ENCODE data around the gene TEKT5. TPM values are rescaled to one million over a fixed set of nuclear protein-coding genes. Genes with fewer than 3 reads are reported as not detected.

Gene TEKT5
- total RNA-seq, 1 donor from 2014 or later: 0.29 TPM

DNA sequence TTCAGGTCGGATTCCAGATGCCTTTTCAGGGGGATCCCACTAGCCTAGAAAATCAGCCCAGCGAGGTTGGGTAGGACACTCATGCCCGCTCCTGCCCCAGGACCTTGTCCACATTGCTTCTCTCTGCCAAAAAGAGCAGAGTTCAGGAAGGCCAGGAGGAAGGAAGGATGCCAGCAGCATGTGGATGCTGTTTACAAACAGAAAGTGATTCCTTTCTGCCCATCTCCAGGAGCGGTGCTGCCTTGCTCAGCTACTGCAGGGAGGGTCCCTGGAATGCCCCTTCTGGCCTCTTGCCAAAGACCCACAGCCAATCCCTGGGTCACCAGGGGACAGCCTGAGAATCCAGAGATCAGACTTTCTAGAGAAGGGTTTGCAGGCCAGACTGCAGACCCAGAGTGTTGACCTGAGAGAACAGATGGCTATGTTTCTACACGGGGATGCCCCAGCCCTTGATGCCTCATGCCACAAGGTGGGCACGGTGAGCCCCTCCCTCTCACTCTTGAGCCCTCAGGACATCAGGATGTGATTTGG, 82.0 kb downstream of the TEKT5 start:
- no peaks in the 10 kb centered on the region for H3K36me3 Mint-ChIP-seq (ENCODE audit: insufficient read depth)
- H3K4me3 Mint-ChIP-seq (ENCODE audit: low read depth): no peak overlapping the region

DNA sequence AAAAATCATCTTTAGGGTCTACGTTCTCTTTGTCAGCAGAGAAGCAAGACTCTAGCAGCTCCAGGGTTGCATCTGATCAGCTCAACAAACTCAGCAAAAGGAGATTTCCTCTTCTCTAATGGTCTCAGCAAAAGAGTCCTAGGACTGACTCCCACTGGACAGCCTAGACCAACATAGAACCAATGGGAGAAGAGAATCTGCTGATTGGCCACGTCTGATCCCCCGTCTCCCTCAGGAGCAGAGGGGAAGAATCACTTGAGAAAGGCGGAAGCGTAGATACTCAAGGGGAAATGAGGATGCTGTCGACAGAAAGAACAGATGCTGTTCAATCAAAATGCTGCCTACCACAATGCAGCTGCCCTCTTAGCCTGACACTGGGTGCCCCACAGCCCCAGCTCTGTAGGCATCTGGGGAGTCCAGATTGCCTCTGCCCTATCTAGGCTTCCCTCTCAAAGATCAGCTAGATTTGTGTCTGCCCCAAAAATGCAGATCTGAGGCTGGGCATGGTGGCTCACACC, 82.8 kb downstream of the TEKT5 start:
- Mint-ChIP-seq H3K4me1 (ENCODE audit: low read depth) (no peaks in the 10 kb centered on the region), H3K9me3 (ENCODE audit: low read depth) (no peaks in the 10 kb centered on the region), H3K36me3 (ENCODE audit: insufficient read depth) (no peaks in the 10 kb centered on the region), H3K27me3 (peaks cover 7% of the 10 kb centered on the region), H3K27ac (no peak overlapping the region), H3K4me3 (ENCODE audit: low read depth) (no peak overlapping the region)
- DNase-seq (ENCODE audit: low spot score, unreplicated experiment): no peak
- TF ChIP-seq, protein P1, sequence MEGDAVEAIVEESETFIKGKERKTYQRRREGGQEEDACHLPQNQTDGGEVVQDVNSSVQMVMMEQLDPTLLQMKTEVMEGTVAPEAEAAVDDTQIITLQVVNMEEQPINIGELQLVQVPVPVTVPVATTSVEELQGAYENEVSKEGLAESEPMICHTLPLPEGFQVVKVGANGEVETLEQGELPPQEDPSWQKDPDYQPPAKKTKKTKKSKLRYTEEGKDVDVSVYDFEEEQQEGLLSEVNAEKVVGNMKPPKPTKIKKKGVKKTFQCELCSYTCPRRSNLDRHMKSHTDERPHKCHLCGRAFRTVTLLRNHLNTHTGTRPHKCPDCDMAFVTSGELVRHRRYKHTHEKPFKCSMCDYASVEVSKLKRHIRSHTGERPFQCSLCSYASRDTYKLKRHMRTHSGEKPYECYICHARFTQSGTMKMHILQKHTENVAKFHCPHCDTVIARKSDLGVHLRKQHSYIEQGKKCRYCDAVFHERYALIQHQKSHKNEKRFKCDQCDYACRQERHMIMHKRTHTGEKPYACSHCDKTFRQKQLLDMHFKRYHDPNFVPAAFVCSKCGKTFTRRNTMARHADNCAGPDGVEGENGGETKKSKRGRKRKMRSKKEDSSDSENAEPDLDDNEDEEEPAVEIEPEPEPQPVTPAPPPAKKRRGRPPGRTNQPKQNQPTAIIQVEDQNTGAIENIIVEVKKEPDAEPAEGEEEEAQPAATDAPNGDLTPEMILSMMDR (IDR thresholded peaks at IDR 0.05; ENCODE audit: unreplicated experiment): no peak

More for the DNA sequence above, 82.0 kb downstream of the TEKT5 start:
- Mint-ChIP-seq H3K4me1 (ENCODE audit: low read depth) (peaks cover 6% of the 10 kb centered on the region), H3K27me3 (peaks cover 9% of the 10 kb centered on the region), H3K27ac (no peak overlapping the region), H3K9me3 (ENCODE audit: low read depth) (no peaks in the 10 kb centered on the region)
- TF ChIP-seq, protein P1 (IDR thresholded peaks at IDR 0.05; ENCODE audit: unreplicated experiment): no peak
- no peak for DNase-seq (ENCODE audit: low spot score, unreplicated experiment)

DNA sequence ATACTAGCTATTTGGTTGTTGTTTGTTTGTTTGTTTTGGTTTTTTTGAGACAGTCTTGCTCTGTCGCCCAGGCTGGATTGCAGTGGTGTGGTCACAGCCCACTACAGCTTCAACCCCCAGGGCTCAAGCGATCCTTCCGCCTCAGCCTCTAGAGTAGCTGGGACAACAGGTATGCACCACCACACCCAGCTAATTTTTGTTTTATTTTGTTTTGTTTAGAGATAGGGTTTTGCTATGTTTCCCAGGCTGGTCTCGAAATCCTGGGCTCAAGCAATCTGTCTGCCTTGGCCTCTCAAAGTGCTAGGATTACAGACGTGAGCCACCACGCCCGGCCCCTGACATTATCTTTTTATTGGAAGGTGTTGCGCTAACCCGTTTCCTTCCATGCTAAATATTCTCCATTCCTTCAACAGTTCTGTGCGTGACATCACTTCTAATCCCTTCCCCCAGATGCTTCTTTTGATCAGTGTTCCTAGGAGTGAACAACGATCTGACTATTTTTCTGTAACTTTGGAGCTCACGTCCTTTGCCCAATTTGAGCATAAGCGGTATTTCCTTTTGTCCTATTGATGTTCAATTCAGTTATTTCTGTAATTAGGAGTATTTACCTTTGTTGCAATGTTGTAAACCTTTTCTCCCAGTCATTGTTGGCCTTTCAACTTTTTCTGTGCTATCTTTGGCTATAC, 84.1 kb downstream of the TEKT5 start:
- Mint-ChIP-seq H3K27ac (no peak overlapping the region), H3K27me3 (peaks cover 9% of the 10 kb centered on the region), H3K4me3 (ENCODE audit: low read depth) (no peak overlapping the region), H3K36me3 (ENCODE audit: insufficient read depth) (no peaks in the 10 kb centered on the region), H3K9me3 (ENCODE audit: low read depth) (no peaks in the 10 kb centered on the region), H3K4me1 (ENCODE audit: low read depth) (no peaks in the 10 kb centered on the region)
- TF ChIP-seq, protein P1 (IDR thresholded peaks at IDR 0.05; ENCODE audit: unreplicated experiment): no peak
- no peak for DNase-seq (ENCODE audit: low spot score, unreplicated experiment)

DNA sequence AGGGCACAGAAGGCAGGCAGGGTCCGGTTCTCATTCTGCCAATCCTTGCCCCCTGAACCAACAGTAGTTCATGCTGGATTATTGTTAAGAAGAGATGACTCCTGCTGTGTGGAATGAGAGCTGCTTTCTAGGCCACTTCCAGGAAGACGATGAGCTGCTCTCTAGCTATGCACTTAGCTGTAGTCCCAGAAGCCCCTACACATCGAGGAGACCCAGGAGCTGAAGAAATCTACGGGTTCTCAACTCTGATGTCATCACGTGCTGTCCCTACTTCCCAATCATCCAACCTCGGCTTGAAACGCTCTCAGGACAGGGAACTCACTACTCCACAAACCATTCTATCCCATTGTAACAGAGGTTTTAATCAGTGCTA, 85.3 kb downstream of the TEKT5 start:
- Mint-ChIP-seq H3K36me3 (ENCODE audit: insufficient read depth) (no peaks in the 10 kb centered on the region), H3K4me1 (ENCODE audit: low read depth) (no peaks in the 10 kb centered on the region), H3K4me3 (ENCODE audit: low read depth) (no peak overlapping the region), H3K27ac (no peak overlapping the region), H3K27me3 (peaks cover 9% of the 10 kb centered on the region), H3K9me3 (ENCODE audit: low read depth) (no peaks in the 10 kb centered on the region)
- TF ChIP-seq, protein P1 (IDR thresholded peaks at IDR 0.05; ENCODE audit: unreplicated experiment): no peak
- DNase-seq (ENCODE audit: low spot score, unreplicated experiment): no peak

DNA sequence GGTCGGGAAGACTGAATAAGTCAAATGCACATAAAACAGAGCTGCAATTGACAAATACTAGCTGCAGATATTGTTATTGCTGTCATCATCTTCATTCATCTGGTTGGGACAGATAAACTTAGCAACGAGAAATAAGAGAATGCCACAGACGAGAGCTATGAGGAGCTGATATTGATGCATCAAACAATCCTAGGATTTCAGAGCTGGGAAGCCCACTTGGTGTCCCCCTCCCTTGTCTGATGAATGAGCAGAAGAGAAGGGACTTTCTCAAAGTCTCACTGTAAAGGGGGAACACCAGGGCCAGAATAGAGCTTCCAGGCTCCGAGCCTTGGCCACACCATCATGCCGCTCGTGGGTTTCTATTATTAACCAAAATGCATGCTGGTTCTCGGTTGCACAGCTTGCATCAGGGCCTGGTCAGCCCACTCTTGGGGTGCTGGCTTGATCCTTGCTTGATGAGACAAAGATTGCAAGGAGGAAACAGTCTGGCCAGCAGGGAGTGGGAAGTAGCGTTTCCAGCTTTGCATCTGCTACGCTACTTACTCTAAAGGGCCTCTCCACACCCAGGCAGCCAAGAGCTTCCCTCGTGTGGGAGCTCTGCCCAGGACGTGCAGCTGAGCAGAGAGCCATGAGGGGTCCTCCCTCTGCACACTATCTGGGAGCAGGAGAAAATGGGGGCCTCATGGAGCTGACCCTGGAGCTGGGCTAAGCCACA, 85.9 kb downstream of the TEKT5 start:
- H3K27ac Mint-ChIP-seq: no peak overlapping the region
- TF ChIP-seq, protein P1 (IDR thresholded peaks at IDR 0.05; ENCODE audit: unreplicated experiment): no peak
- peaks cover 9% of the 10 kb centered on the region for H3K27me3 Mint-ChIP-seq
- DNase-seq (ENCODE audit: low spot score, unreplicated experiment): no peak
- no peaks in the 10 kb centered on the region for H3K9me3 Mint-ChIP-seq (ENCODE audit: low read depth)
- no peaks in the 10 kb centered on the region for H3K36me3 Mint-ChIP-seq (ENCODE audit: insufficient read depth)
- H3K4me1 Mint-ChIP-seq (ENCODE audit: low read depth): no peaks in the 10 kb centered on the region
- H3K4me3 Mint-ChIP-seq (ENCODE audit: low read depth): no peak overlapping the region

Data from progenitor cell of endocrine pancreas (in vitro differentiated cells).